Renal cortex interstitium (tissue), 11 donors: ENCODE data around the gene CTIF. TPM values are rescaled to one million over a fixed set of nuclear protein-coding genes. Genes with fewer than 3 reads are reported as not detected.

Experiments
- DNase-seq, 11 donors: peaks; one replicate each; pipeline ENCODE4 v3.0.0-alpha.2; 2013; ENCODE audit warnings: low read depth in 9 of 11, low spot score in 4 of 11; ENCODE audit errors: extremely low read depth in 1 of 11
- polyA plus RNA-seq, 3 donors: library from polyadenylated mRNA; unstranded; fragments of 120-200 nt; gene quantifications; one replicate each; pipeline ENCODE4 v1.2.1, GENCODE V29; 2013; ENCODE audit not compliant: insufficient read length in 3 of 3

Gene CTIF
- polyA plus RNA-seq, 3 donors: 17.9 to 26.5 (median 22.6) TPM

DNA sequence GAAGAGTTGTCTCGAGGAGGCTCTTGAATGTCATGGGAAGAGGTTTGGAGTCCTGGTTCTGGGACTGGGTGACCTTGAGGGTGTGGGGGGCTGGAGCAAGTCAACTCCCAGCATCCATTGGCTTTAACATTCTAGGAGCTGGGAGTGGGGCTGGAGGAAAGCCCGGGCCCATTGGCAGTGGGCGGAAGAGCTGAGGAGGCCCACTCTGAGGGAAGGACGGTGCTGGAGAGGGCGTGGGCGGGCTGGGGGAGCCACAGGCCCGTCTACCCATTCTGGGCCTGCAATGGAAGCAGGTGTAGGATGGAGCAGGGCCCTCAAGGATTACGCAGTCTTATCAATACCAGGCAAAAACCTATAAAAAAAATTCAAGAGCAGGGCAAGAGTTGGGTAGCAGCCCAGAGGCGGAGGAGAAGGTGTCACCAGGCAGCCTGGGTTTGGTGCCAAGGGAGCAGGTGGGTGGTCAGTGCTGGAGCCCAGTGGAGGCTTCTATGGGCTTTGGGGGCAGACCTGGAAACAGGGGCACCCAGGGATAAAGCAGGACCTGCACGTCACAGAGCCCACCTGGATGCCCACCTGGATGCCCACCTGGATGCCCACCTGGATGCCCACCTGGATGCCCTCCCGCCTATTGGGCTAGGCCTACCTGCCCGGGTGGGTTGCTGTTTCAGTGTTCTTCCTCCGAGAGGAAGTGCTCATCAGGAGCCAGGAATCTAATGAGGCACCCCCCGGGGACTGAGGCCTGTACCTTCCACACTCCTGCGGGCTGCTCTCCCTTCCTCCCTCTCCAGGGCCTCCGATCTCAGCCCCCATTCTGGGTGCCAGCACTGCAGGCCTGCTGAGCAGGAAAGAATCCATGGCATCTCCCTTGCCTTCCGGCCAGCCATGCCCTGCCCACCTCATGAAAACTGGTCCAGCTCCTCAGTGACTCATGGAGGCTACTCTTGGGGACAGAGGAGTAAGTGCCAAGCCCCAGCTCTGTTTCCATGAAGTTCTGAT lies 71.3 kb downstream of the CTIF start:
- no peak for DNase-seq

DNA sequence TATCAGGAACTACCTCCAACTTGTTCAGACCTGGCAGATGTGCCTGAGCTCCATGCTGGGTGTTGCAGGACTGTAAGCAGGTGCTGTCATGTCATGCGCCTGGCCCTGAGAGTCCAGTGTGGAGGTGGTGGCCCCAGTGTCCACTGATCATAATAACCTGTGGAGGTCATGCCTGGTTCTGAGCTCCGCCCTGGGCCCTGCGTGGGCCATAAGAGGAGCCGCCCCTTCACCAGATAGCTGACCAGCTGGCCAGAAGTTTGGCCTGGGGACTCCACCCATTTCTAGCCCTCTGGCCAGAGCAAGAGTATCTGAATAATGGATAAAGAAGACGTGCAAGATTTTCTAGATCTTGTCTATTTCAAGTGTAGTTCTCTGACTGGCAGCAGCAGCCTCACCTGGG lies 72.4 kb downstream of the CTIF start:
- DNase-seq: no peak

GRCh38 chr18:48611785-48612480 lies 73.1 kb downstream of the CTIF start:
- no peak for DNase-seq

DNA sequence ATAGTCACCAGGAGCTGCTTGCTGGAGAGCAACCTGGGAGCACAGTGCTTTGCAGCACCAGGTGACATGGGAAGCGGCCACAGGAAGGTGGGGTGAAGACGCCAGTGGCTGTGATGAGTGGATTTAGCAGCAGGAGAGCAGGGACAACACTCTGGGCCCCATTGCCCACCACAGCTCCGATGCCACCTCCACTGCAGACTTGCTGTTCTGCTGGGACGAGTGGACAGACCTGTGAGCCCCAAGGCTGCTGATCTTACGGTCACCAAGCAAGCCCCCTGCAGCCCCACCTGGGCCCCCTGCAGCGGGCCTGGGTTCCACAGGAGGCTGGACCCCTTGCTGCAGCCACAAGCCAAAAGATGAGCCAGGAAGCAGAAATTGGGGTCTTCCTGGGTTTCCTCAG lies 73.7 kb downstream of the CTIF start:
- no peak for DNase-seq

DNA sequence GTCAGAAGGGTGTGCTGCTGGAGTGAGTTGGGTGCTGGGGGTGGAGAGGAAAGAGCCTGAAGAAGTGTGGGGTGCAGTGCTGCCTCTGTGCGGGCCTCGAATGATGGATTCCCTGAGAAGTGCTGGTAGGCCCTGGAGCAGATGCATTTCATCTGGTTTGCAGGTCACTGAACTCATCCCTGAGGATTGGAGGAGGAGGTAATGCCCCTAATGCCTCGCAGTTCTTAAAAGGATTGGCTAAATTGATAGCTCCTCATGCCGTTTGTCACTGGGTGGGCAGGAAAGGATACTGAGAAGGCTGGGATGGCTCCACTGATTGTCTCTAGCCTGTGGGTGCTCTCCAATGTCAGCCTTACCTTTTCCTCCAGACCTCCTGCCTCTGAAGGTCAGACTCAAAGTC lies 74.1 kb downstream of the CTIF start:
- DNase-seq: no peak

DNA sequence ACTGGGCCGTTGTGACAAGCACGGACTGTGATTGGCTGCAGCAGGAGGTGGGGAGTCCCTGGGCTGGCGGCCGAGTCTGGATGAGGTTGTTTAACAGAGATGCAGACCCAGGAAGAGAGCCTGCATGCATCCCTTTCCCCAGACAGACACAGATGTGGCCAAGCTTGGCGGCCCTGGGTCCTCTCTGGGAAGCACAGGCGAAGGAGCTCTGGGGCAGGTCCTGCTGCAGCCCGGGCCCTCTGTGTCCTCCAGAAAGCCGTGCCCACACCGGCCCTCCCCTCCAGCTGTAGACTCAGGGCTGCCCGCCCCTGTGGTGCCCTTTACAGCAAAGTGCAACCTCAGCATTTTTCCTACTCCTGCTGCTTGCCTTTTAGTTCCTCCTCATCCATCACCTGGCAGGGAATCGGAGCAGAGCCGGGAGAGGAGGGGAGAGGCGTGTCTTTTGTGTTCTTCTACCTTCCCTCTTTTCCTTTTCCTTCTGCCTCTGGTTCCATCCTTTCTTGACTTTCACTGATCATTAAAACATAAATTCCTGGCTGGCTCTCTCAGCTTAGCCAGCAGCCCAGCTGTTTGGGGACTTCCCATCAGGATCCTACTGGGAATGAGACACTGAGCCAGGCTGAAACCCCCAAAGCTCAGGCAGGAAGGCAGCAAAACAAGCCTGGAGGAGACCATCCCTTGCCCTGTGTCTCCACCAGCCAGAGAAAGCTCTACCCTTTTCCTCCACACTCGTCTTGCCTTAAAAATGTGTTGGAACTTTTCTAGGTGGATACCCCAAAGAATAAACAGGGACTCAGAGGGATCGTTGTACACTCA lies 75.0 kb downstream of the CTIF start:
- DNase-seq: no peak

- DNase-seq: no peak
Measured at GRCh38 chr18:48615566-48616401, 77.0 kb downstream of the CTIF start.

- no peak for DNase-seq
Measured at GRCh38 chr18:48616484-48617255, 77.8 kb downstream of the CTIF start.

GRCh38 chr18:48617844-48618497 lies 79.1 kb downstream of the CTIF start:
- DNase-seq: no peak

DNA sequence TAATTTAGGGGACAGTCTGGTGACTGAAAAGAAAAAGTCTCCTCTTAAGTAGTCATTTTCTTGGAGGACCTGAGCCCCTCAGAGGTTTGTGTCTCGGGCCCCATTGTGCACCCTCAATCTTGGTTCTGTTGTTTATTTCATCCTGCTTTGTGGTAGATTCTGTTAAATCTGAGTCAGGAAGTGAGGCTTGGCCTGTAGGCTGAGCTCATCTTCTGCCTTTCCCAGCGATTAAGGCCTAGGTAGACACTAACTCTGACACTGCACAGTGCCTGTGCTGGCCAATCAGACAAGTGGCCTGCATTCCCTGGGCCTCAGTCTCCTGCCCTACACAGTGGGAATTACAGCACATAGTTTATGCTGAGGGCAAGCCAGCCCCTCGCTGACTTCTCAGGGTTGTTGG lies 80.2 kb downstream of the CTIF start:
- DNase-seq: no peak

- DNase-seq: no peak
Measured at GRCh38 chr18:48619501-48619900, 80.7 kb downstream of the CTIF start.

DNA sequence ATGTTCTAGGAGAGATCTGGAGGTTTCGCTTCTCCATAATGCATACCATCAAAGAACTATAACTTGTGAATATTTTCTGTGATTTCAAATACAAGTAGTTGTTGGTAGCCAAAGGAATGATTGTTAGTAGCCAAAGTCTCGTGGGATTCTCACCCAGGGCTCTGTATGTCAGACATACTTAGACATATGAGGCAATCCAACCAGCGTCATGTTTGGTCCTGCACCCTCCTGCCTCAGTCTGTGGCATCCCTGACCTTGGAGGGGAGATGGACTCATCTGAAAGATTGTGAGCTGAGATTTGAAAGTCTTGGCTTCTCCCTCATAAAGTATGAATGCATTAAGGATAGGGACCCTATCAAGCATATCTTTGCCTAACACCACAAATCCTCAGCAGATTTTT lies 81.2 kb downstream of the CTIF start:
- no peak for DNase-seq

DNA sequence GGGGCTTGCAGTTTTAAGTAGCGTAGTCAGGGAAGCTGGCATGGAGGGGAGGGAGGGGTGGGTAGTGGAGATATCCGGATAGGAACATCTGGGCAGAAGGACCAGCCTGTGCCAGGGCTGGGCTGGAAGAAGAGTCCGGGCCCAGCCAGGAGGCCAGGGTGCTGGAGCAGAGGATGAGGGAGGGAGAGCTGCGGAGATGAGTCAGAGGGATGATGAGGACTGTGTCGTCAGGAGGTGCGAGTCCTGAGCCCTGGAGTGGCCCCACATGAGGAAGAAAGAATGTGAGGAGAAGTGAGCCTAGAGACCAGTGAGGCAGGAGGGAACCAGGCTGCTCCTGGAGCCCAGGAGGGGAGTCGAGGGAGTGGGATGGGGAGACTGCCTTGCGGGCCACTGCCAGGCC lies 82.4 kb downstream of the CTIF start:
- no peak for DNase-seq

DNA sequence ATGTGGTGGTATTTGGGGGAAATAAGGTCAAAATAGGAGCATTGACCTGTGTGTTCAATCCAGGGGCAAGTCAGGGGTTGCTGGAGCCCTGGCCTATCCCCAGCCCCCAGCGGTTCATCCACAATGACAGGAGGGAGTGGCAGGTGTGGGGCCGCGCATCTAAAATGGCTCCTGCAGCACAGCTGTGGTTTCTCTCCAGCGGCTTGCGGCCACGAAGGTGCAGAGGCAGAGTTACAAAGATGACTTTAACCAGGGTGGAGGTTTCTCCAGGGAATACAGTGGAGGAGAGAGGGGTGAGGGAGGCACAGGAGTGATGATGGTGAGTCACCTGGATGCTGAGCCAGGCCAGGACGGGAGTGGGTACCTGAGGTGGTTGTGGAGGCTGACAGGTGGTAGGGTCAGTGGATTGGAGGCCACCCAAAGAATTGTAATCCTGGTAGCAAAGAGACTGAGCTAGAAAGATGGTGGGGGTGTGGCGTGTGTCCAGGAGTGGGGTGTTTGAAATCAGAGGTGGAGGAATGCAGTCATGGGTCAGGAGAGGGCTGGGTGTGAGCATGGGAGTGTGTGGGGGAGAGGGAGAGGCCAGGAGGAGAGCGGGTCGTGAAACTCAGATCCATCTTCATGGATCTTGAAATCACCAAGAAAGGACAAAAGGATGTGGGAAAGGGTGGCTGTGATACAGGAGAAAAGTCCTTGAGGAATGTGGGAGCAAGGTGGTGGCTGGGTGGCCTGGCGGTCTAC lies 83.2 kb downstream of the CTIF start:
- DNase-seq: no peak

GRCh38 chr18:48622911-48623431 lies 84.1 kb downstream of the CTIF start:
- no peak for DNase-seq

DNA sequence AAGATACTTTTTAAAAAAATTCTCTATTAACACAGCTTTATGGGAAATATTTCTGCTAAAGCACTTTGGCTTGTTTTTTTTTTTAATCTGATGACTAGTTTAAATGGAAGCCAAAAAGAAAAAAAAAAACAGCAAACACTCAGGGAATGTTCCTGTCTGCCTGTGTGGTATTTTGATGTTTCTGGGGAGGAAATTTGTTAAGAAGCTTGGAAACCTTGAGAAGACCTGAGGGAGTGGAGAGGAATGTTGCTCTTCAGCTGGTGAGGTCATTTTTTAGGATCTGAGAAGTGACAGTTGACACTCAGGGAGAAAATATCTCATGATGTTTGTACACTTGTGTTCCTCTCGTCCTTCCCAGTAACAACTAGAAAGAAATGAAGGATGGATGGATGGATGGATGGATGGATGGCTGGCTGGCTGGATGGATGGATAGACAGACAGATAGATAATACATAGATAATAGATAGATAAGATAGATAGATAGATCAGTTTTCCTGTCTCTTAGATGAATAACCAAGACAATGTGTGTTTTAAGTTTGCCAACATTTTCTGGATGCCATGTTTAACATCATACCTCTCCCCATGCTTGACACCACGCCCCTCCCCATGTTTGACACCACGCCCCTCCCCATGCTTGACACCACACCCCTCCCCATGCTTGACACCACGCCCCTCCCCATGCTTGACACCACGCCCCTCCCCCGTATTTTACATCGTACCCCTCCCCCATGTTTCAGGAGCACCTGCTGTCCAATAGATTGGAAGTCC lies 84.8 kb downstream of the CTIF start:
- no peak for DNase-seq
